GM18508 (cell line): ENCODE data around the gene ITGAE.
A peak's percentile ranks its signal among the peaks of the same experiment; 100 is the strongest.
"Not testable (repeated sequence)": the region's sequence is repeated elsewhere in the genome, so short reads cannot be mapped to it uniquely, and the experiment has no call there.

Experiments used
- ATAC-seq: cut with Tn5 transposase; IDR thresholded peaks from one replicate; pipeline ENCODE4 v1.9.1; 2021; ENCODE audit warnings: moderate number of reproducible peaks; ENCODE audit not compliant: insufficient read depth, unreplicated experiment

ITGAE gene

GRCh38 chr17:3735515-3735914 is 65.5 kb downstream of the ITGAE start:
- ATAC-seq: no peak

- not testable (repeated sequence) for ATAC-seq
Measured at GRCh38 chr17:3734911-3735276, 66.1 kb downstream of the ITGAE start.

DNA sequence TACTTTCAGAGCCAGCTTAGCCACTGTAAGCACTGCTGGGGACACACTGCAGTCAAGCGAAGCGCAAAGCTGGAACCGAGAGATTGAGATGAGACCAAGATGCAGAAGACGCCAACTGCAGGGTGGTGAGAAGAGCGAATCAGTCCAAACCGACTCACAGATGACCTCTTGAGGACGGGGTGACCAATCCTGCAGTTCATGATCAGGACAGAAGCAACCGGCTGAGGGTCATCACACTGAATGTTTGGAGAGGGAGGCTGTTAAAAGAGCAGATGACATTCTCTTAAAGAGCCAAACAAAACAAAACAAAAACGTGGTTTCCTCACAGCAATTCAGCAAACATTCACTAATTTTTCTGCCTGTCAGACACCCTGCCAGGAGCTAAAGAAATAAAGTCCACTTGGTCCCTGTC is 68.8 kb downstream of the ITGAE start:
- ATAC-seq: no peak

DNA sequence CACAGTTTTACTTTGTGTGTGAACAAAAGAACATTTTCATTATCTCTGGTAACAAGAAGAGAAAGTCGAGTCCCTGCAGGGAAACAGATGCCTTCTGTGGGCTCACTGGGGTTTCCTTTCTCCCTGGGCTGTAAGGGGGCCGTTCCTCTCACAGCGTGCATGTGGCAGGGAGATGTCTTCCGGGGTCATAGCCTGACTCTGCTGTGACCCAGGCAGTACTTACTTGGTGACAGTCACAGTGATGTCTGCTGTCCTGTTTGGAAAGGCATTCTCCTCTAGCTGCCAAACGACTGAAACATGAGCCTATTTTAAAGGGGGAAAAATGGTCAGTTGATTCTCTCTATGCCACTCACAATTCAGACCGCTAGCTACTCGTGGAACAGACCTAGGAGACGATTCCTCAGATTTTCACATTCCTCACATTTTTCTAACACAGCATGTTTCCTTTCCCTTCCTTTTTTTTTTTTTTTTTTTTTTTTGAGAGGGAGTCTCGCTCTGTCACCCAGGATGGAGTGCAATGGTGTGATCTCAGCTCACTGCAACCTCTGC is 70.0 kb downstream of the ITGAE start:
- no peak for ATAC-seq

DNA sequence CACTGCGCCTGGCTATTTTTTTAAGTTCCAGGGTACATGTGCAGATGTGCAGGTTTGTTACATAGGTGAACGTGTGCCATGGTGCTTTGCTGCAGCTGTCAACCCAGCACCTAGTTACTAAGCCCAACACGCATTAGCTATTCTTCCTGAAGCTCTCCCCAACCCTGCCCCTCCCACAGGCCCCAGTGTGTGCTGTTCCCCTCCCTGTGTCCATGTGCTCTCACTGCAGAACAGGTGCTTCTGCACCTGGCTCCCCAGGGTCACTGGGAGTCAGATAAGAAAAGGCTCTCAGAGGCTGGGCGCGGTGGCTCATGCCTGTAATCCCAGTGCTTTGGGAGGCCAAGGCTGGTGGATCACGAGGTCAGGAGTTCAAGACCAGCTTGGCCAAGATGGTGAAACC is 71.1 kb downstream of the ITGAE start:
- ATAC-seq: no peak

- not testable (repeated sequence) for ATAC-seq
Measured at GRCh38 chr17:3728099-3728498, 72.9 kb downstream of the ITGAE start.

DNA sequence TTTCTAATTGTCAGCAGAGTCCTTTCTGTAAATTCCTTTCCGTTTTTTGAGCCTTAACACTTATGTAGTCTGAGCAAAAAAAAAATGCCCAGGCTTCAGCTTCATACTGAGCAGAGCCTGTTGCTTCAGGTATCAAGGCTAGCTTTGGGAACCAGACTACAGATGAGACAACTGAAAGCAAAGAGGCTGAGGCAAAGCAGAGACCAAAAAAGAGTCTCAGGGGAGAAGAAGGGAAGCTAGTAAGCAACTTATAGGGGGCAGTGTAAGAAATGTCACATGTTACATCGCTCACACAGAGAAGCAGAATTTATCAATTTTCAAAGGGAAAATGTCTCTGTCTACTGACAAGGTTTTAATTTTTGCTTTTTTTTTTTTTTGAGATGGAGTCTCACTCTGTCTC is 73.9 kb downstream of the ITGAE start:
- no peak for ATAC-seq

- no peak for ATAC-seq
Measured at GRCh38 chr17:3724378-3725077, 76.5 kb downstream of the ITGAE start.

- ATAC-seq: no peak
Measured at GRCh38 chr17:3723556-3724377, 77.2 kb downstream of the ITGAE start, which contains the start of gene HASPIN. Gene HASPIN (plus strand): TSS chr17:3723903. CDS start chr17:3723936, 33 bp downstream.

GRCh38 chr17:3723188-3723555 is 77.8 kb downstream of the ITGAE start:
- ATAC-seq: no peak

DNA sequence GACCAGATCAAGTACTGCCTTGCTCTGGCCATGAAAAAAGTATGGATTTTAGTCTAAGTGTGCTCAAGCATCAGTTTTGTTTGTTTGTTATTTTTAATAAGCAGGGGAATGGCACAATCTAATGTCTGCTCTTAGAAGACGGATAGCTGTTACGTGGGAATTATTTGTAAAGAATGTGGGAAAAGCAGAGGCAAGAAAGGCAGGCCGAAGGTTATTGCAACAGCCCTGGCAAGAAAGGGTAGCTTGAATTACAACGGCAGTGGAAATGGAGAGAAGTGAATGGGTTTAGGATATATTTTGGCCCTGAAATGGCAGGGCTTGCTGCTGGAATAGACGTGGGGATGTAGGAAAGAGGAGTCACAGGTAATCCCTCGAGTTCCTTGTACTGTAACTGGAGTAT is 78.3 kb downstream of the ITGAE start:
- no peak for ATAC-seq

DNA sequence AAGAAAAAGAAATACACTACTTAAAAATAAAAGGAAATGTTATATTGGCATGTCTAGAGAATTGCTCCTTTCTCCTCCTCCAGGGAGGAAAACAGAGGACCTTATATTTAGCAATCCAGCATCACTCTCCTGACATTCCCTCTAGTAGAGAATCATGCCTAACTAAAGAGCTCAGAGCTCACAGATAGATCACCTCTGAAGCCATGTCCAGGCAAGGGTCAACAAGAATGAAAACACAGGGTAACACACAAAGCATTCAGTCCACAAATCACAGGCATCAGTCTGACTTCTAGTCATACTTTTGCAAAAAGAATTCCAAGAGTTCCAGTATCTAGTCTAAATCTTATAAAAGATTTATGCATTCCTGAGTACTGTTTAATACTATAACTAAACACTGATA is 81.7 kb downstream of the ITGAE start:
- ATAC-seq: no peak

- ATAC-seq: no peak
Measured at GRCh38 chr17:3718201-3718600, 82.8 kb downstream of the ITGAE start.

- ATAC-seq: no peak
Measured at GRCh38 chr17:3715296-3715695, 85.7 kb downstream of the ITGAE start.

DNA sequence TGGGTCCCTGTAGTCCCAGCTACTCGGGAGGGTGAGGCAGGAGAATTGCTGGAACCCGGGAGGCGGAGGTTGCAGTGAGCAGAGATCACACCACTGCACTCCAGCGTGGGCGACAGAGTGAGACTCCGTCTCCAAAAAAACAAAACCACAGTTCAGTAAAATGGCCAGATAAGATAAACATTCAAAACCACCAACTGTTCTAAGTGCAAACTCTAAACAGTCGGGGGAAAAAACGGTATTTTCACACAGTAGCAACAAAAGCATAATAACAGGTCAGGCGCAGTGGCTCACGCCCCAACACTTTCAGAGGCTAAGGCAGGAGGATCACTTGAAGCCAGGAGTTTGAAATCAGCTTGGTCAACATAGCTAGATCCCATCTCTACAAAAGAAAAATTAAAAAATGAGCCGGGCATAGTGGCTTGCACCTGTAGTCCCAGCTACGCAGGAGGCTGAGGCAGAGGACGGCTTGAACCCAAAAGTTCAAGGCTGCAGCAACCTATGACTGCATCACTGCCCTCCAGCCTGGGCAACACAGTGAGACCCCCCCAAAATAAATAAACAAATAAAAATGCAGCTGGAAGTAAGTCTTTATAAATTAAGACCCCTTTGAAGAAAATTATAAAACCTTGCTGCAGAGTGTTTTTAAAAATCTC is 88.1 kb downstream of the ITGAE start:
- no peak for ATAC-seq

DNA sequence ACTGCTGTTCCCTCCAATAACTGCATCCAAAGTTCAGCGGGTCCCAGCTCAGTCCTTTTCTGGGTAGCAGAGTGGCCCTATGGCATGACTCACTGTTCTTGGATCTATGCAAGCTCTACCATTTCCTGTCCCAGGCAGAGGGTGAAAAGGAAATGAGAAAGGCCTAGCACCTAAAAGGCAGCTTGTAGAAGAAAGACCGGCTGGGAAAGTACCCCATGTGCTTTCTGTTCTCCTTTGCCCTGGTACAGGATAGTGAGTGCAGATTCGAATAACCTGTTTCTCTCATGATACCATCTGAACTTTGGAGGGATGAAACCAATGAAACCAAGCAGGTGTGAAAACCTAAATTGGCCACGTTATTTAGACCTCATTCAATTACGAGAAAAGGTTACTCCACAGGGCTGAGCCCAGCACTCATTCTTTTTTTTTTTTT is 90.0 kb downstream of the ITGAE start:
- ATAC-seq: peak; percentile 88

DNA sequence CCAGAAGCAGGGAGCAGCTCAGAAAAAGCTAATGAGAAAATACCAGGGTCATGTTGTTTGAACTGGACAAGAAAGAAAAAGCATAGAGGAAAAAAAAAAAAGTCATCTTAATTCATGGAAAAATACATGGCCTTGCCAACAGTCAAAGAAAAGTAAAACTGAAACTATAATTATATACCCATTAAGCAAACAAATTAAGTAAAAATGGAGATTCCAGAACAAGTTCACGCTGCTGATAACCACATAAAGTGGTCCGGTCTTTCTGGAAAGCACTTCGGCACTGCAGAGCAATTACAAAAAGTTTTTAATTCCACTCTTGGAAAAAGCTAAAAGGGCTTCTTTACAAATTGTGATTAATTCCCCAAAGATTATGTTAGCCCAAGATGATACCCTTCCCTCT is 92.6 kb downstream of the ITGAE start:
- no peak for ATAC-seq

DNA sequence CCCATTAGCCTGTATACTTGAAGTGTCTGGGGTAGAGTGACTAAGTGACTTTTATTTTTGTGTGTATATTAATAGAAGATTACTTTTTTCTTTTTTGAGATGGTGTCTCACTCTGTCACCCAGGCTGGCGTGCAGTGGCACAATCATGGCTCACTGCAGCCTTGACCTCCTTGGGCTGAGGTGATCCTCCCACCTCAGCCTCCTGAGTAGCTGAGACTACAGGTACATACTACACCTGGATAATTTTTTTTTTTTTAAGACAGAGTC is 95.3 kb downstream of the ITGAE start:
- ATAC-seq: not testable (repeated sequence)

DNA sequence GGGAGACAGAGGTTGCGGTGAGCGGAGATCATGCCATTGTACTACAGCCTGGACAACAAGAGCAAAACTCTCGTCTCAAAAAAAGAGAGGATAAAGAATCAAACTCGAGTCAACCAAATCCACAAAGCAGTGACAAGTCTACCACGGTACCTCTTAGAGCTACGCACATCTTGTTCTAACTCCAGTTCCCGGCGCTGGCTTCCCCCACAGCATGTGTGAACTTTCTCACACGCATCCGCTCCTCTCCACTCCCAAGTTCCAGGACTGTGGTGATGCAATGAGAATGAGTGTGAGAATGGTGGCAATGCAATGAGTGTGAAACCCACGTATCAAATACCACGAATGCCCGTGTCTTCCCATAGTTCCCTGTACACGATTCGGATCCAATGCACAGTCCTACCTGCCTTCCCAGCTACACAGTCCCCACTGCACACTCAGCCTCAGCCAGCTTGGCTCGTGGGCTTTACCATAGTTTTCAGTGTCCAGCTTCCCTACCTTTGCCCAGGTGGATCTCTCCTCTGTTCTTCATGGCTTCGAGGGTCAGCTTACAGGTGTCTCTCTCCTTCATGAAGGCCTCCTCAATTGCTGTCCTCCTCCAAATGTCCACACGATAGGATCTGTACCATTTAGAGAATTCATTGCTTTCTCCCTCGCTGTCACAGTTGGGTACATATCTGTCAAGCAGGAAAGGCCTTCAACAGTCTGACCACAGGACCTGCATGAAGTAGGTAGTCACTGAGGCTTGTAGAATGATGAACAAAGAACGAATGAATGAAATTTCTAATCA is 95.9 kb downstream of the ITGAE start:
- ATAC-seq: no peak

GRCh38 chr17:3702041-3702539 is 98.9 kb downstream of the ITGAE start:
- ATAC-seq: not testable (repeated sequence)
